GM19328 (cell line): ENCODE data around the gene FGF19.

Experiments
- ATAC-seq: cut with Tn5 transposase; IDR thresholded peaks from one replicate; pipeline ENCODE4 v1.9.1; 2021; ENCODE audit warnings: mild to moderate bottlenecking, moderate library complexity; ENCODE audit not compliant: unreplicated experiment

FGF19 gene

GRCh38 chr11:69656536-69657455 is 47.0 kb downstream of the FGF19 start:
- ATAC-seq, result no peak

GRCh38 chr11:69655479-69656428 is 48.1 kb downstream of the FGF19 start:
- ATAC-seq, result no peak

- no peak for ATAC-seq
These were observed 49.0 kb downstream of the FGF19 start for GRCh38 chr11:69654660-69655478.

GRCh38 chr11:69654001-69654659 is 49.7 kb downstream of the FGF19 start:
- ATAC-seq, result no peak

- no peak for ATAC-seq
These were observed 50.3 kb downstream of the FGF19 start for GRCh38 chr11:69653406-69653960.

GRCh38 chr11:69652999-69653398 is 50.8 kb downstream of the FGF19 start:
- no peak for ATAC-seq

GRCh38 chr11:69651834-69652620 is 51.8 kb downstream of the FGF19 start:
- ATAC-seq, result no peak

GRCh38 chr11:69650832-69651344 is 52.9 kb downstream of the FGF19 start:
- no peak for ATAC-seq

GRCh38 chr11:69650081-69650831 is 53.6 kb downstream of the FGF19 start:
- no peak for ATAC-seq

- no peak for ATAC-seq
These were observed 54.3 kb downstream of the FGF19 start for GRCh38 chr11:69649576-69649900.

GRCh38 chr11:69648679-69649575 is 54.9 kb downstream of the FGF19 start:
- ATAC-seq, result no peak
